PC-9 (cell line): ENCODE data around the gene MYO5B. TPM values are rescaled to one million over a fixed set of nuclear protein-coding genes. Genes with fewer than 3 reads are reported as not detected.

Source experiments
- BruUV-seq: library from RNA; stranded (reverse); fragments of 400-500 nt; replicated peaks from 2 replicates; lab custom pipeline; 2021; lab: Mats Ljungman, UMichigan
- CTCF ChIA-PET: fragments of 300-600 bp; sonication (Branson Sonifier 250); formaldehyde crosslinking; loops from one replicate; lab custom pipeline; 2022; ENCODE audit warnings: antibody characterized with exemption; lab: Charles Lee
- POLR2A ChIA-PET: fragments of 300-600 bp; sonication (Branson Sonifier 250); formaldehyde crosslinking; loops from one replicate; lab custom pipeline; 2022; ENCODE audit warnings: antibody characterized with exemption; ENCODE audit not compliant: unreplicated experiment; lab: Charles Lee
- DNase-seq, 2 experiments: peaks; one replicate each; pipeline versions ENCODE4 v3.0.0 to v3.0.0-alpha.2; 2015 to 2022; ENCODE audit warnings: mixed read lengths in 1 of 2
- H2AFZ ChIP-seq: fragments of 200-600 bp; sonication (generic); 2 replicates; pipeline ENCODE4 v1.8.1; 2017; ENCODE audit warnings: antibody characterized with exemption
- H3F3A ChIP-seq: fragments of 200-600 bp; sonication (generic); 2 replicates; pipeline ENCODE4 v1.8.1; 2017; ENCODE audit warnings: antibody characterized with exemption, mild to moderate bottlenecking, low read depth; ENCODE audit not compliant: insufficient read depth
- H3K27ac ChIP-seq: fragments of 200-600 bp; sonication (generic); 2 replicates; pipeline ENCODE4 v1.6.1; 2016; ENCODE audit warnings: mixed run types
- H3K27me3 ChIP-seq: fragments of 200-600 bp; sonication (generic); 2 replicates; pipeline ENCODE4 v1.6.1; 2016; ENCODE audit warnings: low read depth, mixed run types; ENCODE audit not compliant: insufficient read depth
- H3K36me3 ChIP-seq: fragments of 200-600 bp; sonication (generic); 2 replicates; pipeline ENCODE4 v1.6.1; 2016; ENCODE audit warnings: low read depth, mixed run types
- H3K4me1 ChIP-seq: fragments of 200-600 bp; sonication (generic); replicated peaks from 2 replicates; pipeline ENCODE4 v1.6.1; 2016; ENCODE audit warnings: mixed run types; ENCODE audit not compliant: insufficient read depth
- H3K4me2 ChIP-seq: fragments of 200-600 bp; sonication (generic); 2 replicates; pipeline ENCODE4 v1.6.1; 2017; ENCODE audit warnings: mixed run types
- H3K4me3 ChIP-seq: fragments of 200-600 bp; sonication (generic); 2 replicates; pipeline ENCODE4 v1.6.1; 2016; ENCODE audit warnings: mixed run types
- H3K79me2 ChIP-seq: fragments of 200-600 bp; sonication (generic); 2 replicates; pipeline ENCODE4 v1.6.1; 2017; ENCODE audit warnings: low read depth, mixed run types
- H3K9me2 ChIP-seq: fragments of 200-600 bp; sonication (generic); 2 replicates; pipeline ENCODE4 v1.8.1; 2017; ENCODE audit warnings: mild to moderate bottlenecking; ENCODE audit not compliant: insufficient read depth
- H3K9me3 ChIP-seq: fragments of 200-600 bp; sonication (generic); 2 replicates; pipeline ENCODE4 v1.8.1; 2016; ENCODE audit warnings: low read depth; ENCODE audit not compliant: insufficient read depth
- H4K20me1 ChIP-seq: fragments of 200-600 bp; sonication (generic); 2 replicates; pipeline ENCODE4 v1.8.1; 2017; ENCODE audit not compliant: insufficient read depth
- EZH2 ChIP-seq: fragments of 200-600 bp; sonication (generic); IDR thresholded peaks from 2 replicates; pipeline ENCODE4 v1.8.0; 2017; ENCODE audit warnings: antibody characterized with exemption, low read depth
- intact Hi-C: fragments of 100-400 bp; cut with micrococcal nuclease; formaldehyde crosslinking; loops from one replicate; pipeline ENCODE4 v1.10.0; 2022; ENCODE audit not compliant: unreplicated experiment
- total RNA-seq: library from RNA; stranded (reverse); gene quantifications from 2 replicates; pipeline ENCODE4 v1.2.3, GENCODE V29; 2021
- TF ChIP-seq, protein P1 (sequence below): fragments of 200-600 bp; sonication (generic); conservative IDR thresholded peaks from 2 replicates; pipeline ENCODE4 v1.6.1; 2017; ENCODE audit warnings: mixed run types, antibody characterized with exemption, mild to moderate bottlenecking, moderate library complexity

MYO5B gene
- total RNA-seq, 1 experiment from 2014 or later, result 25.4 TPM

DNA sequence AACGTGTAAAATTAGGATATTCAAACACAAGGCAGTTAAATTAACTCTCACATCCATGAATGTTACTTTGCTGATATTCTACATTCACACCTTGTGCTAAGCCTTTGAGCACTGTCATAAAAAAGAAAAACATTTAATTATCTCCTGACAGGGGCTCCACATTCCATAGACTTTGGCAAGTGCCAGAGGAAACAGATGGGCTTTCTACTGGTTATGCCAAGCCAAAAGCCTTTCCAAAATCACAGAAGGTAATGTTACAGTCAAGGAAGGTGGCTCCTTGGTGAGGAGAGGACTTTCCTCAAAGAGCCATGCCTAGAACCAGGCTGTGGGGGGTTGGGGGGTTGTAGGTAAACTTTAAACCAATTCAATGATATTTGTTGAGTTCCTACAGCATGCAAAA, 12.4 kb downstream of the MYO5B start:
- ChIA-PET POLR2A (no interaction called here), CTCF (no interaction called here)
- Histone ChIP-seq H3K79me2 (peaks cover 67% of the 10 kb centered on the region), H3K27me3 (no peaks in the 10 kb centered on the region), H3K4me1 (peaks cover 19% of the 10 kb centered on the region), H2AFZ (no peak overlapping the region), H3K36me3 (no peaks in the 10 kb centered on the region), H3K4me2 (no peak overlapping the region), H3K27ac (no peak overlapping the region), H3K9me3 (no peaks in the 10 kb centered on the region), H3K9me2 (no peaks in the 10 kb centered on the region), H3K4me3 (no peak overlapping the region), H3F3A (peaks cover 7% of the 10 kb centered on the region), H4K20me1 (no peaks in the 10 kb centered on the region)
- DNase-seq, result no peak
- TF ChIP-seq EZH2, result no peak
- TF ChIP-seq, protein P1, sequence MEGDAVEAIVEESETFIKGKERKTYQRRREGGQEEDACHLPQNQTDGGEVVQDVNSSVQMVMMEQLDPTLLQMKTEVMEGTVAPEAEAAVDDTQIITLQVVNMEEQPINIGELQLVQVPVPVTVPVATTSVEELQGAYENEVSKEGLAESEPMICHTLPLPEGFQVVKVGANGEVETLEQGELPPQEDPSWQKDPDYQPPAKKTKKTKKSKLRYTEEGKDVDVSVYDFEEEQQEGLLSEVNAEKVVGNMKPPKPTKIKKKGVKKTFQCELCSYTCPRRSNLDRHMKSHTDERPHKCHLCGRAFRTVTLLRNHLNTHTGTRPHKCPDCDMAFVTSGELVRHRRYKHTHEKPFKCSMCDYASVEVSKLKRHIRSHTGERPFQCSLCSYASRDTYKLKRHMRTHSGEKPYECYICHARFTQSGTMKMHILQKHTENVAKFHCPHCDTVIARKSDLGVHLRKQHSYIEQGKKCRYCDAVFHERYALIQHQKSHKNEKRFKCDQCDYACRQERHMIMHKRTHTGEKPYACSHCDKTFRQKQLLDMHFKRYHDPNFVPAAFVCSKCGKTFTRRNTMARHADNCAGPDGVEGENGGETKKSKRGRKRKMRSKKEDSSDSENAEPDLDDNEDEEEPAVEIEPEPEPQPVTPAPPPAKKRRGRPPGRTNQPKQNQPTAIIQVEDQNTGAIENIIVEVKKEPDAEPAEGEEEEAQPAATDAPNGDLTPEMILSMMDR, result no peak
- intact Hi-C loops, result no loop called here
- BruUV-seq, result no TSS peak

DNA sequence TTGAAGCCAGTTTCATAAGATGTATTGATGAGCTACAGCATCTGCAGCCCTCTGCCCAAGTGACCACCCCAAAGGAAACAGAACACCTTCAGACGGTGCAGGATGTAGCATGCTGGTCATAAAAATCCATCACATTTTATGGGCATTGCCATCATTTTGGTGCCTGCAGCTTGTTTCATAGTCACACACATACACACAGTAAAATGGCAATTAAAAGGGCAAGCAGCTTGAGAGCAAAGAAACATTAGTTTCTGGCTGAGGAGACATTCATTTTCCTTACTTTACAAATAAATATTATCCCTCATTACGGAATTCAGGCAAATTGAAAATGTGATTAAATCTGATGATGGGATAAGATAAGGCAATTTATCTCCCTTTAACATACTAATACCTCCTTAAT, 13.4 kb downstream of the MYO5B start:
- Histone ChIP-seq H3K27ac (no peak overlapping the region), H3K9me2 (no peaks in the 10 kb centered on the region), H3K4me2 (no peak overlapping the region), H3K79me2 (peaks cover 62% of the 10 kb centered on the region), H3K4me1 (peaks cover 19% of the 10 kb centered on the region), H3K4me3 (no peak overlapping the region), H3F3A (peaks cover 7% of the 10 kb centered on the region), H3K36me3 (no peaks in the 10 kb centered on the region), H4K20me1 (no peaks in the 10 kb centered on the region), H3K27me3 (no peaks in the 10 kb centered on the region), H2AFZ (no peak overlapping the region), H3K9me3 (no peaks in the 10 kb centered on the region)
- intact Hi-C loops, result no loop called here
- DNase-seq, result no peak
- CTCF ChIA-PET, result no interaction called here
- no TSS peak for BruUV-seq
- TF ChIP-seq, protein P1, result no peak
- TF ChIP-seq EZH2, result no peak
- POLR2A ChIA-PET, result no interaction called here

DNA sequence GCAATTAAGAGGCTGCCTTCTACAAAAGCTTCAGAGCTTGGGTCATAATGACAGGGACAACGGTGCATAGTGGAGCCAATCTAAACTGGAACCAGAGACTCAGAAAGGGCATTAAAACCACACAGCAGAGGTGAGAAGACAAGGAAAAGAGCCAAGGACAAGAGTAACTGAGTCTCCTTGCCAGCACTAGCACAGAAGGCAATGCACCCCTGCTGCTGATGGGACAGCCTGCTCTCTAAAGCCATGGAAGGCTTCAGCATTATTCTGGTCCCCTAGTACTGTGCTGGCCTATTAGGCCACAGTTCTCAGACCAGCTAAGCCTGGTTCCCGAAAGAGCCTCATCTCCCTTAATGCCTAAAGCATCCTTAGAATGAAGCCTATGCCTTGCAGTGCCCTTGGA, 15.5 kb downstream of the MYO5B start:
- H3K36me3 ChIP-seq, result no peaks in the 10 kb centered on the region
- intact Hi-C loops, result no loop called here
- H2AFZ ChIP-seq, result no peak overlapping the region
- no peaks in the 10 kb centered on the region for H3K9me2 ChIP-seq
- ChIA-PET CTCF (no interaction called here), POLR2A (no interaction called here)
- no peak overlapping the region for H3K4me3 ChIP-seq
- no peak overlapping the region for H3K4me2 ChIP-seq
- peaks cover 18% of the 10 kb centered on the region for H3K4me1 ChIP-seq
- peaks cover 7% of the 10 kb centered on the region for H3F3A ChIP-seq
- H3K27ac ChIP-seq, result no peak overlapping the region
- no peaks in the 10 kb centered on the region for H4K20me1 ChIP-seq
- BruUV-seq, result no TSS peak
- no peaks in the 10 kb centered on the region for H3K27me3 ChIP-seq
- DNase-seq, result no peak
- peaks cover 50% of the 10 kb centered on the region for H3K79me2 ChIP-seq
- H3K9me3 ChIP-seq, result no peaks in the 10 kb centered on the region
- TF ChIP-seq, protein P1, result no peak
- no peak for TF ChIP-seq EZH2
